Glutamatergic neuron (in vitro differentiated cells): ENCODE data around the gene CCDC70. TPM values are rescaled to one million over a fixed set of nuclear protein-coding genes. Genes with fewer than 3 reads are reported as not detected.

ENCODE experiments used
- DNase-seq: peaks from one replicate; pipeline ENCODE4 v3.0.0; 2022
- H3K27ac Mint-ChIP-seq: one replicate; pipeline ENCODE4 v1.8.0; 2020; ENCODE audit warnings: mild to moderate bottlenecking, mixed read lengths, inconsistent platforms; ENCODE audit not compliant: unreplicated experiment
- H3K27me3 Mint-ChIP-seq: one replicate; pipeline ENCODE4 v1.8.0; 2020; ENCODE audit warnings: mild to moderate bottlenecking, moderate library complexity, mixed read lengths, inconsistent platforms; ENCODE audit not compliant: unreplicated experiment
- H3K36me3 Mint-ChIP-seq: one replicate; pipeline ENCODE4 v1.8.0; 2020; ENCODE audit warnings: mild to moderate bottlenecking, mixed read lengths, inconsistent platforms; ENCODE audit not compliant: unreplicated experiment
- H3K4me1 Mint-ChIP-seq: one replicate; pipeline ENCODE4 v1.8.0; 2020; ENCODE audit warnings: mild to moderate bottlenecking, low read depth, mixed read lengths, inconsistent platforms; ENCODE audit not compliant: unreplicated experiment
- H3K4me3 Mint-ChIP-seq: one replicate; pipeline ENCODE4 v1.8.0; 2020; ENCODE audit warnings: mild to moderate bottlenecking, mixed read lengths, inconsistent platforms; ENCODE audit not compliant: unreplicated experiment
- H3K9me3 Mint-ChIP-seq: one replicate; pipeline ENCODE4 v1.8.0; 2020; ENCODE audit warnings: mild to moderate bottlenecking, moderate library complexity, mixed read lengths, inconsistent platforms; ENCODE audit not compliant: unreplicated experiment
- total RNA-seq: library from RNA; stranded (reverse); fragmentation: NEBNext Ultra II Directional; extraction: Animal tissue kit (Norgen Biotek cat#: 25700); gene quantifications from one replicate; pipeline ENCODE4 v1.2.1, GENCODE V29; 2021; ENCODE audit not compliant: unreplicated experiment
- TF ChIP-seq, protein P1 (sequence below): fragments of 200-600 bp; sonication (generic); IDR thresholded peaks from one replicate; pipeline ENCODE4 v1.5.0; 2021; ENCODE audit not compliant: partially characterized antibody, unreplicated experiment

The CCDC70 gene
- total RNA-seq, 1 donor from 2014 or later: not detected

DNA sequence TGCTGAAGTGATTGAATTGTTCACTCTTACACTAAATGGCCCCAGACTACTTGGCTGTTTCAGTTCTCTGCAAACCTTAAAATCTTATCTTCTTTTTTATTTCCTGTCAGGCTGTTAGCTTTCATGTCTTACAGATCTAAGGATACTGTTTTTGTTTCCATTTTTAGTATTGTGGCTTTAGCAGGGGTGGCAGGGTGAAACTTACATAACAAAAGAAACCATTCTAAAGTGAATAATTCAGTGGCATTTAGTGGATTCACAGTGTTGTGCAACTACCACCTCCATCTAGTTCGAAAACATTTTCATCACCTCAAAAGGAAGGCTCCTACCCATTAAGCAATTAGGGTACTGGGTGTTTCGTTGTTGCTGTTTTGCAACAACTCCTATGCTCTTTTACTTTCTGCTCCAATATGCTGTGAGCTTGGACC is 36.6 kb upstream of the CCDC70 start:
- peaks cover 32% of the 10 kb centered on the region for H3K4me1 Mint-ChIP-seq
- peaks cover 3% of the 10 kb centered on the region for H3K9me3 Mint-ChIP-seq
- no peak for DNase-seq
- TF ChIP-seq, protein P1, sequence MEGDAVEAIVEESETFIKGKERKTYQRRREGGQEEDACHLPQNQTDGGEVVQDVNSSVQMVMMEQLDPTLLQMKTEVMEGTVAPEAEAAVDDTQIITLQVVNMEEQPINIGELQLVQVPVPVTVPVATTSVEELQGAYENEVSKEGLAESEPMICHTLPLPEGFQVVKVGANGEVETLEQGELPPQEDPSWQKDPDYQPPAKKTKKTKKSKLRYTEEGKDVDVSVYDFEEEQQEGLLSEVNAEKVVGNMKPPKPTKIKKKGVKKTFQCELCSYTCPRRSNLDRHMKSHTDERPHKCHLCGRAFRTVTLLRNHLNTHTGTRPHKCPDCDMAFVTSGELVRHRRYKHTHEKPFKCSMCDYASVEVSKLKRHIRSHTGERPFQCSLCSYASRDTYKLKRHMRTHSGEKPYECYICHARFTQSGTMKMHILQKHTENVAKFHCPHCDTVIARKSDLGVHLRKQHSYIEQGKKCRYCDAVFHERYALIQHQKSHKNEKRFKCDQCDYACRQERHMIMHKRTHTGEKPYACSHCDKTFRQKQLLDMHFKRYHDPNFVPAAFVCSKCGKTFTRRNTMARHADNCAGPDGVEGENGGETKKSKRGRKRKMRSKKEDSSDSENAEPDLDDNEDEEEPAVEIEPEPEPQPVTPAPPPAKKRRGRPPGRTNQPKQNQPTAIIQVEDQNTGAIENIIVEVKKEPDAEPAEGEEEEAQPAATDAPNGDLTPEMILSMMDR: no peak
- H3K27me3 Mint-ChIP-seq: peaks cover 5% of the 10 kb centered on the region
- H3K27ac Mint-ChIP-seq: no peak overlapping the region
- H3K4me3 Mint-ChIP-seq: no peak overlapping the region
- H3K36me3 Mint-ChIP-seq: no peaks in the 10 kb centered on the region

DNA sequence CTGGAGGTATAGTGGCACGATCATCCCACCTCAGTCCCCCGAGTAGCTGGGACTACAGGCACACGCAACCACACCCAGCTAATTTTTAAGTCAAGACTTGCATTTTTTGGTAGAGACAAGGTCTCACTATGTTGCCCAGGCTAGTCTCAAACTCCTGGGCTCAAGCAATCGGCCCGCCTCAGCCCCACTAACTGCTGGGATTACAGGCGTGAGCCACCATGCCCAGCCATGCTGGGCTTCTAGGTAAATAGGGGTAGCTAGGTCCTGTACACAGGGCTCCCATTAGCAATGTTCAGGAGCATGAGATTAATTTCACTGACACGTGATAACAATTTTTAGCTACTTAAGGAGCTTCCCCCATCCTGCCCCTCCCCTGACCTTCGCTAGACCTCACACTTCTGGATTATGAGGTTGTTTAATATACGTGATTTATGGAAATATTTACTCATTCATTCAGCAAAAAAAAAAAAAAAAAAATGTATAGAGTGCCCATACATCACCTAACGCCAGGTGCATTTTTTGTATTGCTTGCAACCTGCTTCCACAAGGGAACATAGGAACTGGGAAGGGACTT is 36.0 kb upstream of the CCDC70 start:
- Mint-ChIP-seq H3K27ac (no peak overlapping the region), H3K4me1 (peaks cover 35% of the 10 kb centered on the region), H3K4me3 (no peak overlapping the region), H3K9me3 (peaks cover 3% of the 10 kb centered on the region), H3K27me3 (peaks cover 5% of the 10 kb centered on the region), H3K36me3 (no peaks in the 10 kb centered on the region)
- no peak for DNase-seq
- TF ChIP-seq, protein P1: no peak

DNA sequence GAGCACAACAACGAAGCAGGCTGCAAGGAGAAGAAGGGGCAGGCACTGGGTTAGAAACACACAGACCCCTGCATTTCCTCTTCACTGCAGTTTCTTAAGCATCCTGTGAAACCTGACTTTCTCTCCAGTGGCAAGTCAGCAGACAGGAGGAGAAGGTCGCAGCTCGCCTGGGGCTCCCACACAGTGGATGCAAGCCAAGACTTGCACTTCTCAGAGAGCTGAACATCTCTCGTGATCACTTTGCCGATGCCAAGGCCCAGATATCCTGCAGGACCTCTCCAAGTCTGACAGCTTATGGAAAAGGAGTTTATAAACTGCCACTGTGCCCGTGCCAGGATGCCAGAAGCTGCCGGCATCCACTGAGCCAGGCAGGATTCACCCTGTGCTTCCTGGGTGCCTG is 35.2 kb upstream of the CCDC70 start:
- DNase-seq: no peak
- Mint-ChIP-seq H3K27ac (no peak overlapping the region), H3K9me3 (peaks cover 3% of the 10 kb centered on the region), H3K27me3 (peaks cover 2% of the 10 kb centered on the region), H3K36me3 (no peaks in the 10 kb centered on the region), H3K4me3 (no peak overlapping the region), H3K4me1 (peaks cover 31% of the 10 kb centered on the region)
- TF ChIP-seq, protein P1: no peak

GRCh38 chr13:51827254-51827653 is 34.5 kb upstream of the CCDC70 start:
- peaks cover 3% of the 10 kb centered on the region for H3K9me3 Mint-ChIP-seq
- no peak for DNase-seq
- TF ChIP-seq, protein P1: no peak
- peak overlapping the region; percentile 3 for H3K27ac Mint-ChIP-seq
- no peaks in the 10 kb centered on the region for H3K36me3 Mint-ChIP-seq
- peaks cover 2% of the 10 kb centered on the region for H3K27me3 Mint-ChIP-seq
- H3K4me1 Mint-ChIP-seq: peaks cover 29% of the 10 kb centered on the region
- no peak overlapping the region for H3K4me3 Mint-ChIP-seq

DNA sequence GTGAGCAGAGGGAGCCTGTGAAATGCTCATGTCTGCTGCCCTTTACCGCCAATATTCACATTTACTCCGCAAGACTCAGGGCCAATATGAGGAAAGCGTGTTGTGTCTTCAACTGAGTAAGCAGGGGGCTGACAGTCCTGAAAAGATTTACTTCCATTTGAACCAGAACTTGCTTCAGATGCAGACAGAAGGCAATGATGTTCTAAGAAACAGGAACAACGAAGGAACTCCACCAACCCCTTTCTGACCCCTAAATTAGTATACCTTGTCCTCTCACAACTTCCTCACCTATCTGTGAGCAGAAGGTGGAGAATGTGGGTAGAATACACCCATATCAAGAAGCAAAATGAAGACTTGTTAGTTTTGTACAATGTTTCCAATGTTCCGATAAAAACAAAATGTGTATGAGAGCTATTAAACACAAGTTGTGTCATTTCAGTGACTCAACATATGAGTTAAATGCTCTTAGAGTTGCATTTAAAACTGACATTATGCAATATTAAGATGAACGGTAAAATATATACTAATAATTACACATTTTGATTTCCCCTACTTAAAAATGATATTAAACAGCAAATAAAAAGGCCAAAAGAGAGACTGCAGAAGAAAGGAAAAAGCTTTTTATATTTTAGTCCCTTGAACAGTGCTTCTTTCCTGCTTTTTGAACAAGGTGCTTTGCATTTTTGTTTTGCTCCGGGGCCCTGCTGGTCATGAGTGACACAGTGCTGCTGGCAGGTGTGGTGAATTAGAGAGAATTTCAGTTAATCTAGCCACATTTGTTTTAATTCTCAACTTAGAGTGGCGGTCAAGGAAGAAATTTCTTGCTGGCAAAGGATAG is 32.8 kb upstream of the CCDC70 start:
- H3K9me3 Mint-ChIP-seq: peaks cover 3% of the 10 kb centered on the region
- peak overlapping the region; percentile 78 for H3K27ac Mint-ChIP-seq
- TF ChIP-seq, protein P1: no peak
- H3K4me1 Mint-ChIP-seq: peaks cover 35% of the 10 kb centered on the region
- DNase-seq: no peak
- no peak overlapping the region for H3K4me3 Mint-ChIP-seq
- H3K36me3 Mint-ChIP-seq: no peaks in the 10 kb centered on the region
- H3K27me3 Mint-ChIP-seq: peaks cover 2% of the 10 kb centered on the region
